Measurements from ENCODE around the gene GPX4. TPM values are rescaled to one million over a fixed set of nuclear protein-coding genes. Genes with fewer than 3 reads are reported as not detected.

GPX4 gene
- total and polyA plus RNA-seq, 10 of the 15 experiments (the other 5 are each of a cell fraction or from before 2014, with no cell fraction given), result 33.3 to 749 (median 297) TPM

DNA sequence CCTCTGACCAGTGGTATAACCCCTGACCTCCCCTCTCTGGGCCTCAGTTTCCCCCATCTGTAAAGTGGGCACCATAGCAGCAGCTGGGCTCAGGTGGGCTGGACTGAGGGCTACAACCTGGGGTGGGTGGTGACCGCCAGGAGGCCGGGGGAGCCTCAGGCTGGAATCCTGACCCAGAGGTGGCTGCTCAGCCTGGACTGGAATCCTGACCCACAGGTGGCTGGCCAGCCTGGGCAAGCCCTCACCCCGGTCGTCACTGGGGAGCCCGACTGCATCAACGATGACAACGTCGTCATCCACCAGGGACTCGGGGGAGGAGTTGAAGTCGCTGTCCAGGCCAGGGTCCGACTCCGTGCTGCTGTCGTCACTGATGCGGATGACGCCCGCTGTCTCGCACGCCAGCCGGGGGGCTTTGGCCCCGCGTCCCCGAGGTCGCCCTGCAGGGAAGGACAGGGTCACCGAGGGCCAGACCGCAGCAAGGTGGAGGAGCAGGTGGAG lies 10.2 kb downstream of the GPX4 start:
- Histone ChIP-seq H3K36me3 (ENCODE audit: control insufficient read depth in 2 of 2, insufficient read depth in 2 of 2, low read length in 1 of 2) (peaks cover 0 to 28% of the 10 kb centered on the region in 2 experiments; a peak in 3 of 4 replicates), H3K79me2 (ENCODE audit: control insufficient read depth, insufficient read depth, low read length) (no peaks in the 10 kb centered on the region), H3K9ac (ENCODE audit: control insufficient read depth, insufficient read depth, low read length) (no peak overlapping the region), H3K4me2 (ENCODE audit: control insufficient read depth, insufficient read depth) (no peak overlapping the region), H3K27ac (ENCODE audit: control insufficient read depth, insufficient read depth) (no peak overlapping the region), H2AFZ (ENCODE audit: control insufficient read depth, low read depth, low read length) (no peak overlapping the region), H3K9me3 (replicated peaks; ENCODE audit: control insufficient read depth, insufficient read depth, low read length) (no peaks in the 10 kb centered on the region), H3K4me1 (ENCODE audit: control insufficient read depth, insufficient read depth, low read length) (0 out of 2 replicates have a peak, but pooled peaks cover 3% of the 10 kb centered on the region), H3K4me3 (no peak overlapping the region), H4K20me1 (ENCODE audit: control insufficient read depth, insufficient read depth) (no peaks in the 10 kb centered on the region), H3K27me3 (replicated peaks in 1 of 2; ENCODE audit: control insufficient read depth in 2 of 2, insufficient read depth in 2 of 2, low read length in 1 of 2) (no peaks in the 10 kb centered on the region)
- DNase-seq (ENCODE audit: low read depth, low spot score), result no peak
- in situ Hi-C loops (cut with MboI) (no loop called here), intact Hi-C loops (cut with micrococcal nuclease; ENCODE audit: unreplicated experiment) (loop anchor here (5.0 kb wide), 1 partner anchor 78 kb away; no protein-coding TSS in a partner anchor)
- ChIA-PET SMC1A (ENCODE audit: uncharacterized antibody, unreplicated experiment) (interaction anchor here (0.9 to 3.1 kb wide), 10 partner anchors 10 to 127 kb away, joined by 3 to 24 read pairs (median 4); partner anchors contain the start of gene RNU6-2), POLR2A (interaction anchor here (0.6 to 1.4 kb wide), 6 partner anchors 17 to 86 kb away, joined by 3 to 8 read pairs (median 4); no protein-coding TSS in a partner anchor), RAD21 (ENCODE audit: unreplicated experiment) (interaction anchor here (0.6 to 3.0 kb wide), 27 partner anchors 10 to 155 kb away, joined by 3 to 38 read pairs (median 5); partner anchors contain the start of genes ABCA7 and CIRBP), CTCF (interaction anchor here (0.6 to 3.1 kb wide), 28 partner anchors 10 to 259 kb away, joined by 3 to 49 read pairs (median 4); partner anchors contain the start of genes ABCA7, ARHGAP45, ATP5F1D and CNN2)
- no peak for ATAC-seq
- no TSS peak for BruUV-seq (replicated peaks)
- 96% methylated on average over 25 of the region's 25 CpGs for WGBS (ENCODE audit: insufficient coverage, insufficient replicate concordance, low lambda C conversion rate, missing lambda C conversion rate)
- no peak for FAIRE-seq
- TF ChIP-seq CBX5 (IDR thresholded peaks at IDR 0.05; ENCODE audit: low read depth), result no peak
- TF ChIP-seq MYC (IDR thresholded peaks at IDR 0.05; ENCODE audit: insufficient read depth, insufficient read length, insufficient replicate concordance, low read length, severe bottlenecking), result no peak
- no peak for TF ChIP-seq RELA (IDR thresholded peaks at IDR 0.05; ENCODE audit: borderline replicate concordance, partially characterized antibody)
- TF ChIP-seq, protein P1, sequence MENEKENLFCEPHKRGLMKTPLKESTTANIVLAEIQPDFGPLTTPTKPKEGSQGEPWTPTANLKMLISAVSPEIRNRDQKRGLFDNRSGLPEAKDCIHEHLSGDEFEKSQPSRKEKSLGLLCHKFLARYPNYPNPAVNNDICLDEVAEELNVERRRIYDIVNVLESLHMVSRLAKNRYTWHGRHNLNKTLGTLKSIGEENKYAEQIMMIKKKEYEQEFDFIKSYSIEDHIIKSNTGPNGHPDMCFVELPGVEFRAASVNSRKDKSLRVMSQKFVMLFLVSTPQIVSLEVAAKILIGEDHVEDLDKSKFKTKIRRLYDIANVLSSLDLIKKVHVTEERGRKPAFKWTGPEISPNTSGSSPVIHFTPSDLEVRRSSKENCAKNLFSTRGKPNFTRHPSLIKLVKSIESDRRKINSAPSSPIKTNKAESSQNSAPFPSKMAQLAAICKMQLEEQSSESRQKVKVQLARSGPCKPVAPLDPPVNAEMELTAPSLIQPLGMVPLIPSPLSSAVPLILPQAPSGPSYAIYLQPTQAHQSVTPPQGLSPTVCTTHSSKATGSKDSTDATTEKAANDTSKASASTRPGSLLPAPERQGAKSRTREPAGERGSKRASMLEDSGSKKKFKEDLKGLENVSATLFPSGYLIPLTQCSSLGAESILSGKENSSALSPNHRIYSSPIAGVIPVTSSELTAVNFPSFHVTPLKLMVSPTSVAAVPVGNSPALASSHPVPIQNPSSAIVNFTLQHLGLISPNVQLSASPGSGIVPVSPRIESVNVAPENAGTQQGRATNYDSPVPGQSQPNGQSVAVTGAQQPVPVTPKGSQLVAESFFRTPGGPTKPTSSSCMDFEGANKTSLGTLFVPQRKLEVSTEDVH (IDR thresholded peaks at IDR 0.05; ENCODE audit: low read depth, partially characterized antibody), result no peak
- TF ChIP-seq, protein P2, sequence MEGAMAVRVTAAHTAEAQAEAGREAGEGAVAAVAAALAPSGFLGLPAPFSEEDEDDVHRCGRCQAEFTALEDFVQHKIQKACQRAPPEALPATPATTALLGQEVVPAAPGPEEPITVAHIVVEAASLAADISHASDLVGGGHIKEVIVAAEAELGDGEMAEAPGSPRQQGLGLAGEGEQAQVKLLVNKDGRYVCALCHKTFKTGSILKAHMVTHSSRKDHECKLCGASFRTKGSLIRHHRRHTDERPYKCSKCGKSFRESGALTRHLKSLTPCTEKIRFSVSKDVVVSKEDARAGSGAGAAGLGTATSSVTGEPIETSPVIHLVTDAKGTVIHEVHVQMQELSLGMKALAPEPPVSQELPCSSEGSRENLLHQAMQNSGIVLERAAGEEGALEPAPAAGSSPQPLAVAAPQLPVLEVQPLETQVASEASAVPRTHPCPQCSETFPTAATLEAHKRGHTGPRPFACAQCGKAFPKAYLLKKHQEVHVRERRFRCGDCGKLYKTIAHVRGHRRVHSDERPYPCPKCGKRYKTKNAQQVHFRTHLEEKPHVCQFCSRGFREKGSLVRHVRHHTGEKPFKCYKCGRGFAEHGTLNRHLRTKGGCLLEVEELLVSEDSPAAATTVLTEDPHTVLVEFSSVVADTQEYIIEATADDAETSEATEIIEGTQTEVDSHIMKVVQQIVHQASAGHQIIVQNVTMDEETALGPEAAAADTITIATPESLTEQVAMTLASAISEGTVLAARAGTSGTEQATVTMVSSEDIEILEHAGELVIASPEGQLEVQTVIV (IDR thresholded peaks at IDR 0.05; ENCODE audit: borderline replicate concordance, partially characterized antibody), result no peak
- TF ChIP-seq, protein P3, sequence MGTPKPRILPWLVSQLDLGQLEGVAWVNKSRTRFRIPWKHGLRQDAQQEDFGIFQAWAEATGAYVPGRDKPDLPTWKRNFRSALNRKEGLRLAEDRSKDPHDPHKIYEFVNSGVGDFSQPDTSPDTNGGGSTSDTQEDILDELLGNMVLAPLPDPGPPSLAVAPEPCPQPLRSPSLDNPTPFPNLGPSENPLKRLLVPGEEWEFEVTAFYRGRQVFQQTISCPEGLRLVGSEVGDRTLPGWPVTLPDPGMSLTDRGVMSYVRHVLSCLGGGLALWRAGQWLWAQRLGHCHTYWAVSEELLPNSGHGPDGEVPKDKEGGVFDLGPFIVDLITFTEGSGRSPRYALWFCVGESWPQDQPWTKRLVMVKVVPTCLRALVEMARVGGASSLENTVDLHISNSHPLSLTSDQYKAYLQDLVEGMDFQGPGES (IDR thresholded peaks at IDR 0.05), result no peak
- TF ChIP-seq NFXL1 (IDR thresholded peaks at IDR 0.05; ENCODE audit: borderline replicate concordance), result no peak
- TF ChIP-seq MEF2B (IDR thresholded peaks at IDR 0.05; ENCODE audit: partially characterized antibody, poor library complexity, severe bottlenecking), result no peak
- no peak for TF ChIP-seq SUZ12 (IDR thresholded peaks at IDR 0.05; ENCODE audit: unreplicated experiment)
- no peak for TF ChIP-seq CEBPB (IDR thresholded peaks at IDR 0.05; ENCODE audit: borderline replicate concordance in 1 of 2, low read depth in 2 of 2, low read length in 2 of 2)
